Upper lobe of left lung (tissue), 6 donors: ENCODE results near the gene TRIM41. TPM values are rescaled to one million over a fixed set of nuclear protein-coding genes. Genes with fewer than 3 reads are reported as not detected.
A peak's percentile ranks its signal among the peaks of the same experiment; 100 is the strongest.

ENCODE experiments used
- ATAC-seq, 2 donors: fragments of 200-7000 bp; cut with Tn5 transposase; one replicate each; pipeline ENCODE4 v1.9.1; 2022; ENCODE audit warnings: mild to moderate bottlenecking in 2 of 2, moderate library complexity in 2 of 2; ENCODE audit not compliant: low FRiP score in 2 of 2
- DNase-seq, 2 donors: peaks; one replicate each; pipeline ENCODE4 v3.0.0-alpha.2; 2019 to 2020
- H3K27ac ChIP-seq, 4 donors: fragments of 200-600 bp; sonication (generic); one replicate each; pipeline ENCODE4 v1.5.1; 2016 to 2019
- H3K27me3 ChIP-seq, 4 donors: fragments of 200-600 bp; sonication (generic); one replicate each; pipeline ENCODE4 v1.5.1; 2017 to 2019
- H3K36me3 ChIP-seq, 4 donors: fragments of 200-600 bp; sonication (generic); one replicate each; pipeline ENCODE4 v1.5.1; 2016 to 2019
- H3K4me1 ChIP-seq, 4 donors: fragments of 200-600 bp; sonication (generic); one replicate each; pipeline ENCODE4 v1.5.1; 2018 to 2019
- H3K4me3 ChIP-seq, 4 donors: fragments of 200-600 bp; sonication (generic); one replicate each; pipeline ENCODE4 v1.5.1; 2017 to 2019; ENCODE audit warnings: mild to moderate bottlenecking in 2 of 4, moderate library complexity in 1 of 4
- H3K9me3 ChIP-seq, 4 donors: fragments of 200-600 bp; sonication (generic); one replicate each; pipeline ENCODE4 v1.5.1; 2018 to 2019
- CTCF ChIP-seq, 6 experiments: fragments of 450-650 bp in 4 of 6; fragments of 200-600 bp in 2 of 6; sonication (generic) in 2 of 6; IDR thresholded peaks; one replicate each; pipeline ENCODE4 v1.5.1; 2016 to 2019; ENCODE audit warnings: antibody characterized with exemption in 6 of 6
- EP300 ChIP-seq, 4 donors: sonication (generic); formaldehyde crosslinking; IDR thresholded peaks; one replicate each; pipeline ENCODE4 v1.5.1; 2017; ENCODE audit warnings: antibody characterized with exemption in 4 of 4, control low read depth in 2 of 4
- POLR2A ChIP-seq, 4 donors: fragments of 450-650 bp; IDR thresholded peaks; one replicate each; pipeline ENCODE4 v1.5.1; 2016 to 2017; ENCODE audit warnings: antibody characterized with exemption in 4 of 4, mild to moderate bottlenecking in 2 of 4
- POLR2AphosphoS5 ChIP-seq, 2 donors: sonication (generic); formaldehyde crosslinking; IDR thresholded peaks; one replicate each; pipeline ENCODE4 v1.5.1; 2017; ENCODE audit warnings: antibody characterized with exemption in 2 of 2
- WGBS, 2 donors: methylation state at CpG; one replicate each; pipeline ENCODE4 v1.1.5; 2017 to 2018; 5-methylcytosine and 5-hydroxymethylcytosine counted together
- total RNA-seq, 6 donors: library from RNA; depleted of rRNA in 4 of 6; stranded (reverse); fragments of >200 nt in 4 of 6; gene quantifications; one replicate each; pipeline versions ENCODE4 v1.1.0 to v1.2.1, GENCODE V29; 2016 to 2021
- donor health status: DM: no; HTN: no; CAD: no; lungs with moderate emphysema.
- donor health status: DM: no; HTN: yes; CAD: no; lungs with severe emphysema.

Gene TRIM41
- total RNA-seq, 6 donors from 2014 or later = 14.4 to 75.4 (median 34.1) TPM

- Histone ChIP-seq H3K27me3 (peaks cover 0 to 9% (median 2%) of the 10 kb centered on the region in 4 donors), H3K36me3 (peaks cover 0 to 5% (median 0%) of the 10 kb centered on the region in 4 donors), H3K4me1 (peaks cover 26 to 44% (median 38%) of the 10 kb centered on the region in 4 donors), H3K4me3 (peak overlapping the region in 3 of 4 donors; percentile 69 to 79 (median 72)), H3K9me3 (no peaks in the 10 kb centered on the region), H3K27ac (peak overlapping the region; percentile 22 to 86 (median 70))
- 49 to 65% methylated on average over 11 of the region's 11 CpGs for WGBS, 2 donors
- TF ChIP-seq CTCF (IDR thresholded peaks at IDR 0.05) (no peak), EP300 (IDR thresholded peaks at IDR 0.05) (no peak), POLR2AphosphoS5 (IDR thresholded peaks at IDR 0.05) (no peak), POLR2A (IDR thresholded peaks at IDR 0.05) (no peak)
- no peak for ATAC-seq
- DNase-seq = no peak
These were observed 19.9 kb upstream of the TRIM41 start for GRCh38 chr5:181203093-181203711.

GRCh38 chr5:181203777-181204112 is 19.3 kb upstream of the TRIM41 start:
- DNase-seq (peak in 1 of 2 donors; percentile 75), ATAC-seq (no peak)
- WGBS, 2 donors = 0 to 12% methylated on average over 2 to 9 of the region's 17 CpGs
- Histone ChIP-seq H3K27ac (peak overlapping the region; percentile 49 to 86 (median 70)), H3K4me3 (peak overlapping the region in 3 of 4 donors; percentile 69 to 79 (median 72)), H3K27me3 (peaks cover 0 to 9% (median 2%) of the 10 kb centered on the region in 4 donors), H3K9me3 (no peaks in the 10 kb centered on the region), H3K36me3 (peaks cover 0 to under 1% (median 0%) of the 10 kb centered on the region in 4 donors), H3K4me1 (peaks cover 26 to 44% (median 38%) of the 10 kb centered on the region in 4 donors)
- TF ChIP-seq EP300 (IDR thresholded peaks at IDR 0.05) (no peak), POLR2A (IDR thresholded peaks at IDR 0.05) (no peak), CTCF (IDR thresholded peaks at IDR 0.05) (no peak), POLR2AphosphoS5 (IDR thresholded peaks at IDR 0.05) (no peak)

- H3K9me3 ChIP-seq = no peaks in the 10 kb centered on the region
- H3K27me3 ChIP-seq = peaks cover 0 to 9% (median 2%) of the 10 kb centered on the region in 4 donors
- TF ChIP-seq CTCF (IDR thresholded peaks at IDR 0.05) = no peak
- TF ChIP-seq EP300 (IDR thresholded peaks at IDR 0.05) = no peak
- peak overlapping the region; percentile 51 to 79 (median 70) for H3K4me3 ChIP-seq
- peaks cover 26 to 44% (median 38%) of the 10 kb centered on the region in 4 donors for H3K4me1 ChIP-seq
- peak in 1 of 2 donors; percentile 88 for DNase-seq
- H3K27ac ChIP-seq = peak overlapping the region; percentile 49 to 86 (median 70)
- 1 to 4% methylated on average over 23 to 36 of the region's 67 CpGs for WGBS, 2 donors
- H3K36me3 ChIP-seq = no peaks in the 10 kb centered on the region
- ATAC-seq = peak in 1 of 2 donors; percentile 2
These were observed 18.8 kb upstream of the TRIM41 start for GRCh38 chr5:181204113-181204825.

- peak in 1 of 2 donors; percentile 92 for DNase-seq
- Histone ChIP-seq H3K4me3 (peak within 1 kb of the TSS; percentile 51 to 79 (median 70)), H3K4me1 (peaks cover 26 to 44% (median 38%) of the 10 kb centered on the region in 4 donors), H3K9me3 (no peaks in the 10 kb centered on the region), H3K27ac (peak within 1 kb of the TSS; percentile 49 to 86 (median 70)), H3K27me3 (peaks cover 0 to 9% (median 2%) of the 10 kb centered on the region in 4 donors), H3K36me3 (no peaks in the 10 kb centered on the region)
- peak in 1 of 2 donors; percentile 5 for TF ChIP-seq POLR2AphosphoS5 (IDR thresholded peaks at IDR 0.05)
- TF ChIP-seq CTCF (IDR thresholded peaks at IDR 0.05) = no peak
- no peak for TF ChIP-seq EP300 (IDR thresholded peaks at IDR 0.05)
- WGBS, 2 donors = 3 to 5% methylated on average over 16 to 20 of the region's 94 CpGs
- peak in 1 of 2 donors; percentile 21 for ATAC-seq
These were observed 18.0 kb upstream of the TRIM41 start, which contains the start of gene TRIM7 for GRCh38 chr5:181204826-181205760. Gene TRIM7 (minus strand): TSS chr5:181205196. CDS start chr5:181205110, 86 bp downstream.
